ENCODE data around the gene DAPK1. TPM values are rescaled to one million over a fixed set of nuclear protein-coding genes. Genes with fewer than 3 reads are reported as not detected.

DAPK1 gene
- total and polyA plus RNA-seq, 2 donors, result 28.1 to 35.5 TPM

DNA sequence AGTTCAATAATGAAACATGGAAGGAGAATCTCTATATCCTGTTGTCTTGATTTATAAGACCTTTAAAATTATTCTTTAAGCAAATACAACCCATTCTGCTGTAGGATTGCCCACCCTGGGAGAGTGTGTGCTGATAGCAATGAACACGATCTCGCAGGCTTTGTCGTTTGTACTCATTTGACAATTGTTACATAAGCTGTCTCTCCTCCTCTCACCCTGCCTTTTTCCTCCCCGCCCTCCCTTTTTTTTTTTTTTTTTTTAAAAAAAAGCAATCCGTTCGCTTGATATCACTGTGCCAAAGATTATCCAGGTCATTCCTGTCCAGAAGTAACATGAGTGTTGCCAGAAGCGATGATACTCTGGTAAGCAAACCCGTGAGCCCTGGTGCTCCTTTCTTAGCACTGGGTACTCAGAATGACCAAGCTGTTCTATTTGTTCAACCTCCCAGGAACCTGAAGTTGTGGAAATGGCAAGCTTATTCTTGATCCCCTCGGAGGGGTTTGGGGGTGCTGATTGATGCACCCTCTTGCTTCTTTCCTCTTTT is 145.5 kb downstream of the DAPK1 start:
- no peaks in the 10 kb centered on the region for H3K9me3 ChIP-seq (ENCODE audit: control insufficient read depth in 2 of 2, insufficient read depth in 1 of 2, low read length in 1 of 2)
- H3K4me3 ChIP-seq (ENCODE audit: low read length in 2 of 2), result no peak overlapping the region
- WGBS, result 93% methylated on average over 9 of the region's 9 CpGs
- H3K27ac ChIP-seq (ENCODE audit: low read depth in 1 of 2, low read length in 1 of 2), result no peak overlapping the region
- peaks cover 44 to 90% of the 10 kb centered on the region in 2 donors for H3K36me3 ChIP-seq (ENCODE audit: control insufficient read depth in 2 of 2, insufficient read depth in 2 of 2, low read length in 1 of 2)
- peaks cover 2 to 34% of the 10 kb centered on the region in 2 donors for H3K4me1 ChIP-seq (ENCODE audit: control insufficient read depth in 2 of 2, insufficient read depth in 2 of 2, low read length in 2 of 2)
- H3K27me3 ChIP-seq (ENCODE audit: control insufficient read depth in 2 of 2, insufficient read depth in 1 of 2, low read length in 1 of 2), result no peaks in the 10 kb centered on the region
- no peak for DNase-seq (ENCODE audit: low read depth in 6 of 9, low spot score in 9 of 9)

DNA sequence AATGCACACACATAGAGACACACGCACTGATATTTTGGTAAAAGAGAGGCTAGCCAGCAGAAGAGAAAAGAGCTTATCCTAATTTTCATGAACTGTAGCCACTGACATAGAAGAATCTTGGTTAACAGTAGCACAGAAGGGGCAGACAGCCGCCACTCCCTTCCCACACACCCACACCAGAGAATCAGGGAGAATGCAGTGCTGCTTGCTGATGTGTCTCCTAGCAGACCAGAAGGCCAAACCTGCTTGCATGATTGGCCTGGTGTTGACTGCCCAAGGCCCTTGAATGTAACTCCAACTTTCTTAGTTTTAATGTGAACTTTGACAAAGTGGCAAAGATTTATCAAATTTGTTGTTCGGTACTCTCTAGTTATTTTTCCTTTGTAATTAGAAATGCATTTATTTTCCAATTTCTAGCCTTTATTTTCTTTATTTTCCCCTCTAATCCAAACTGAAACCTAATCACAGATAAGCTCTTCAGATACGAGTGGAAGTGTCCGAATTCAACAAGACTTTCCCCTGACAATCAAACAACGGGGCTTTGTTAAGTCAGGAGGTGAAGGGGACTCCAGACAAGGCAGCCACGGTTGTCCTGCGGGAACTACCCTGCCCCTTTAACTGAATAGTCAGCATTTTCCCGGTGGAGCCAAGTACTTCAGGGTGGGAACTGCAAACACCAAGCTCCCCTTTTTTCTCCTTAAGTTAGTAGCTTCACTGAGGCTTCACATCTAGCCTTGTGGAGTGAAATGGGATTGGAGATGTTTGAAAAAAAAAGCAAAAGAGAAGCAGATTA is 146.3 kb downstream of the DAPK1 start:
- WGBS, result 95% methylated on average over 9 of the region's 9 CpGs
- no peak for DNase-seq (ENCODE audit: low read depth in 6 of 9, low spot score in 9 of 9)
- Histone ChIP-seq H3K27ac (ENCODE audit: low read depth in 1 of 2, low read length in 1 of 2) (no peak overlapping the region), H3K27me3 (ENCODE audit: control insufficient read depth in 2 of 2, insufficient read depth in 1 of 2, low read length in 1 of 2) (no peaks in the 10 kb centered on the region), H3K4me1 (ENCODE audit: control insufficient read depth in 2 of 2, insufficient read depth in 2 of 2, low read length in 2 of 2) (peaks cover 2 to 26% of the 10 kb centered on the region in 2 donors), H3K9me3 (ENCODE audit: control insufficient read depth in 2 of 2, insufficient read depth in 1 of 2, low read length in 1 of 2) (no peaks in the 10 kb centered on the region), H3K36me3 (ENCODE audit: control insufficient read depth in 2 of 2, insufficient read depth in 2 of 2, low read length in 1 of 2) (peaks cover 45 to 90% of the 10 kb centered on the region in 2 donors), H3K4me3 (ENCODE audit: low read length in 2 of 2) (no peak overlapping the region)

DNA sequence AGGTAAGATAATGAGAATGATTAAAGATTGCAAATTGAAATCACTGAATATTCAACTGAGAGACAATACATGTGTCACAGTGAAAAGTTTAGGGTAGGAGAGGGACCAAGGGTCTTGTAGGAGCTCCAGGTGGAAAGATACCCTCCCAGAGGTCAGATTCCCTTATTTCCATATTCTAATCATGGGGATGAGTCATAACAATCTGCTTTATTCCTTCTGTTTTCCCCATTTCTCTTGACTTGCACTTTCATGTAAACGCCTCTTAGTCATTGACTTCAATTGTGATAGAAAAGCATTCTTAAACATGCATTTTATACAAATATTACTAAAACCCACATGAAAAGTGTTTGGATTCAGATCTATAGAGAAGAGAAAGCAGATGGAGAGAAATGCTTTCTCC is 147.0 kb downstream of the DAPK1 start:
- 96% methylated on average over 1 of the region's 1 CpG for whole genome bisulfite sequencing
- Histone ChIP-seq H3K4me1 (ENCODE audit: control insufficient read depth in 2 of 2, insufficient read depth in 2 of 2, low read length in 2 of 2) (peaks cover 2 to 25% of the 10 kb centered on the region in 2 donors), H3K27me3 (ENCODE audit: control insufficient read depth in 2 of 2, insufficient read depth in 1 of 2, low read length in 1 of 2) (no peaks in the 10 kb centered on the region), H3K9me3 (ENCODE audit: control insufficient read depth in 2 of 2, insufficient read depth in 1 of 2, low read length in 1 of 2) (no peaks in the 10 kb centered on the region), H3K36me3 (ENCODE audit: control insufficient read depth in 2 of 2, insufficient read depth in 2 of 2, low read length in 1 of 2) (peaks cover 52 to 90% of the 10 kb centered on the region in 2 donors), H3K27ac (ENCODE audit: low read depth in 1 of 2, low read length in 1 of 2) (no peak overlapping the region), H3K4me3 (ENCODE audit: low read length in 2 of 2) (no peak overlapping the region)
- DNase-seq (ENCODE audit: low read depth in 6 of 9, low spot score in 9 of 9), result no peak

DNA sequence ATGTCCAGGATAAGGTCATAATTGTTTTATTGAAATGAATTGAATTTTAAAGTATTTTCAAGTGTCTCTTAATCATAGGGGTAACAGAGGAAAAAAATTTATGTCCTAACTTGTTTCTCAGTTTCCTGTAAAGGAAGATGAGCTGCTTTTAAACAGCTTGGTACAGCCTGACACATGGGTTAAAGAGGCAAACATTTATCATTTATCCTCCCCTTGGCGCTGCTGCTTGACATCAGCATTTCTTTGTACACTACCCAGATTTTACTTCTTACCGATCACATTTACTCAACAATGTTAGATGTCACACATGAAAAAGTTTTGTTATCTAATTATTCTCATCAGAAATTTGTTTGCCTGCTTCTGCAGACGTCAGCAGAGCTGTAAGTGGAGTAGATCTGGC is 148.9 kb downstream of the DAPK1 start:
- H3K4me1 ChIP-seq (ENCODE audit: control insufficient read depth in 2 of 2, insufficient read depth in 2 of 2, low read length in 2 of 2), result peaks cover 2 to 11% of the 10 kb centered on the region in 2 donors
- H3K4me3 ChIP-seq (ENCODE audit: low read length in 2 of 2), result no peak overlapping the region
- H3K36me3 ChIP-seq (ENCODE audit: control insufficient read depth in 2 of 2, insufficient read depth in 2 of 2, low read length in 1 of 2), result peaks cover 51 to 90% of the 10 kb centered on the region in 2 donors
- DNase-seq (ENCODE audit: low read depth in 6 of 9, low spot score in 9 of 9), result no peak
- H3K9me3 ChIP-seq (ENCODE audit: control insufficient read depth in 2 of 2, insufficient read depth in 1 of 2, low read length in 1 of 2), result no peaks in the 10 kb centered on the region
- 94% methylated on average over 3 of the region's 3 CpGs for WGBS
- no peak overlapping the region for H3K27ac ChIP-seq (ENCODE audit: low read depth in 1 of 2, low read length in 1 of 2)
- no peaks in the 10 kb centered on the region for H3K27me3 ChIP-seq (ENCODE audit: control insufficient read depth in 2 of 2, insufficient read depth in 1 of 2, low read length in 1 of 2)

DNA sequence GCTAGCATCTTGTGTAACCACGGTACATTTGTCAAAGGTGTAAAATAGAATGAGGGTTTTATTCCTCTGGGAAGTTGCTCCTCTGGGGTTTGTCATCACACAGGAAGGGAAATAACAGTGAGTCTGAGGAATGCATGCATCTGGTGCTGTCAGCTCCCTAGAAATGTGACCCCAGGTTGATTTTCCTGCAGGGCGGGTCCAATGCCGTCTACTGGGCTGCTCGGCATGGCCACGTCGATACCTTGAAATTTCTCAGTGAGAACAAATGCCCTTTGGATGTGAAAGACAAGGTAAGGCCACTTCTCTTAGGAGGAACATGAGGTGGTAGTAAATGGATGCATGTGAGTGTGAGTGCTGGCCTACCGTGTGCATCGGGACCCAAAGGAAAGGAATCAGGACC is 149.4 kb downstream of the DAPK1 start:
- Histone ChIP-seq H3K27me3 (ENCODE audit: control insufficient read depth in 2 of 2, insufficient read depth in 1 of 2, low read length in 1 of 2) (no peaks in the 10 kb centered on the region), H3K36me3 (ENCODE audit: control insufficient read depth in 2 of 2, insufficient read depth in 2 of 2, low read length in 1 of 2) (peaks cover 53 to 86% of the 10 kb centered on the region in 2 donors), H3K27ac (ENCODE audit: low read depth in 1 of 2, low read length in 1 of 2) (no peak overlapping the region), H3K4me1 (ENCODE audit: control insufficient read depth in 2 of 2, insufficient read depth in 2 of 2, low read length in 2 of 2) (peaks cover 2 to 9% of the 10 kb centered on the region in 2 donors), H3K9me3 (ENCODE audit: control insufficient read depth in 2 of 2, insufficient read depth in 1 of 2, low read length in 1 of 2) (no peaks in the 10 kb centered on the region), H3K4me3 (ENCODE audit: low read length in 2 of 2) (no peak overlapping the region)
- DNase-seq (ENCODE audit: low read depth in 6 of 9, low spot score in 9 of 9), result no peak
- 85% methylated on average over 8 of the region's 8 CpGs for WGBS

DNA sequence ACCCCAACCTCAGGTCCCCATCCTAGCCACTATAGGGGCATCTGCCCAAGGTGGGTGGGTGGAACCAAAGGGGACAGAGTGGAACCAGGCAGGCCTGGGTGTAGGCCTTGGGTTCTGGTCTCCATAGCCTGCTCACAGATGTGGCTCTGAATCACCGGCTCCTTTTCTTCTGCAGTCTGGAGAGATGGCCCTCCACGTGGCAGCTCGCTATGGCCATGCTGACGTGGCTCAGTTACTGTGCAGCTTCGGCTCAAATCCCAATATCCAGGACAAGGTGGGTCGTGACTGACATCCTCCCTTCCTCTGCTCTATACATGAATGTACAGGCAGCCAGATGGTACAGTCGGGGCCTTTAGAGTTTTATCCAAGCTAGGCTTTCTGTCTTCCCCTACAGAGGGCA is 150.9 kb downstream of the DAPK1 start:
- Histone ChIP-seq H3K27ac (ENCODE audit: low read depth in 1 of 2, low read length in 1 of 2) (no peak overlapping the region), H3K9me3 (ENCODE audit: control insufficient read depth in 2 of 2, insufficient read depth in 1 of 2, low read length in 1 of 2) (no peaks in the 10 kb centered on the region), H3K36me3 (ENCODE audit: control insufficient read depth in 2 of 2, insufficient read depth in 2 of 2, low read length in 1 of 2) (peaks cover 49 to 75% of the 10 kb centered on the region in 2 donors), H3K27me3 (ENCODE audit: control insufficient read depth in 2 of 2, insufficient read depth in 1 of 2, low read length in 1 of 2) (no peaks in the 10 kb centered on the region), H3K4me1 (ENCODE audit: control insufficient read depth in 2 of 2, insufficient read depth in 2 of 2, low read length in 2 of 2) (no peaks in the 10 kb centered on the region), H3K4me3 (ENCODE audit: low read length in 2 of 2) (no peak overlapping the region)
- DNase-seq (ENCODE audit: low read depth in 6 of 9, low spot score in 9 of 9), result no peak
- WGBS, result over 99% methylated on average over 7 of the region's 7 CpGs

DNA sequence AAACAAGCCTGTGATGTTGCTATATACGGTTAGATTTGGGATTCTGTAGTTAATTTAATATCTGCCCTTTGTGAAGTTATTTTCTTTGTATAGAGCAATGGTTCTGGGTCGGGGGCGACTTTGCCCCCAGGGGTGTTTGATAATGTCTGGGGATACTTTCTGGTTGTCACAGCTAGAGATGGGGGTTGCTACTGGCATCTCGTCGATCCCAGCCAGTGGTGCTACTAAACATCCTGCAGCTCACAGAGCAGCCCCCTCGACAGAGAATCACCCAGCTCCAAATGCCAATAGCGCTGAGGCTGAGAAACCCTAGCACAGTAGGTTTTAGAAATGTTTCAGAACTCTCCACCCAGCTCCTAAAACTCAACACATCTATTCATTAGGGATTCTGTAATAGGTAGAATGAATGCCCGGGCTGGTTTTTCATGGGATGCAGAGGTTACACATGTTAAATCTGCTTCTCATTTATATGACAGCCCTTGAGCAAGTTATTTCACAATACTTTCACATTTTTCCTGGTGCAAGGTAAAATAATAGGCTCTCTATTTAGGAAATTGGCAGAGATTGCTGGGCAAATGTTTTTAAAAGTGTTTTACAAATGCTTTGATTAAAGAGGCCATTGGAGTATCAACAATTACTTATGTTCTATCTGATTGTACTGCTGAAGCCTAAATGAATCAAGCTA is 153.1 kb downstream of the DAPK1 start:
- WGBS, result 98% methylated on average over 8 of the region's 8 CpGs
- Histone ChIP-seq H3K36me3 (ENCODE audit: control insufficient read depth in 2 of 2, insufficient read depth in 2 of 2, low read length in 1 of 2) (peaks cover 55 to 80% of the 10 kb centered on the region in 2 donors), H3K9me3 (ENCODE audit: control insufficient read depth in 2 of 2, insufficient read depth in 1 of 2, low read length in 1 of 2) (no peaks in the 10 kb centered on the region)

DNA sequence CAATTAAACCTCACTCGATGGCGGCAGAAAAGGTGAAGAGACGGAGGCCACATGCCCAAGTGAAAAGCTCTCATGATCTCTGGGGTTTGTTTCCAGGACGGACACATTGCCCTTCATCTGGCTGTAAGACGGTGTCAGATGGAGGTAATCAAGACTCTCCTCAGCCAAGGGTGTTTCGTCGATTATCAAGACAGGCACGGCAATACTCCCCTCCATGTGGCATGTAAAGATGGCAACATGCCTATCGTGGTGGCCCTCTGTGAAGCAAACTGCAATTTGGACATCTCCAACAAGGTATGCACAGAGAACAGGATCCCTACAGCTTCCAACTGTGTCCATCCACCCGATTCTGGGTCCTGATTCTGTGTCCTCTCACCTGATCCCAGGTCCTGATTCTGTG is 153.8 kb downstream of the DAPK1 start:
- Histone ChIP-seq H3K4me3 (ENCODE audit: low read length in 2 of 2) (no peak overlapping the region), H3K4me1 (ENCODE audit: control insufficient read depth in 2 of 2, insufficient read depth in 2 of 2, low read length in 2 of 2) (no peaks in the 10 kb centered on the region), H3K27me3 (ENCODE audit: control insufficient read depth in 2 of 2, insufficient read depth in 1 of 2, low read length in 1 of 2) (no peaks in the 10 kb centered on the region), H3K36me3 (ENCODE audit: control insufficient read depth in 2 of 2, insufficient read depth in 2 of 2, low read length in 1 of 2) (peaks cover 56 to 78% of the 10 kb centered on the region in 2 donors), H3K9me3 (ENCODE audit: control insufficient read depth in 2 of 2, insufficient read depth in 1 of 2, low read length in 1 of 2) (no peaks in the 10 kb centered on the region), H3K27ac (ENCODE audit: low read depth in 1 of 2, low read length in 1 of 2) (no peak overlapping the region)
- 97% methylated on average over 10 of the region's 10 CpGs for WGBS
- no peak for DNase-seq (ENCODE audit: low read depth in 6 of 9, low spot score in 9 of 9)

More for the DNA sequence above, 153.1 kb downstream of the DAPK1 start:
- H3K27ac ChIP-seq (ENCODE audit: low read depth in 1 of 2, low read length in 1 of 2), result no peak overlapping the region
- no peaks in the 10 kb centered on the region for H3K27me3 ChIP-seq (ENCODE audit: control insufficient read depth in 2 of 2, insufficient read depth in 1 of 2, low read length in 1 of 2)
- H3K4me1 ChIP-seq (ENCODE audit: control insufficient read depth in 2 of 2, insufficient read depth in 2 of 2, low read length in 2 of 2), result no peaks in the 10 kb centered on the region
- no peak overlapping the region for H3K4me3 ChIP-seq (ENCODE audit: low read length in 2 of 2)
- no peak for DNase-seq (ENCODE audit: low read depth in 6 of 9, low spot score in 9 of 9)

DNA sequence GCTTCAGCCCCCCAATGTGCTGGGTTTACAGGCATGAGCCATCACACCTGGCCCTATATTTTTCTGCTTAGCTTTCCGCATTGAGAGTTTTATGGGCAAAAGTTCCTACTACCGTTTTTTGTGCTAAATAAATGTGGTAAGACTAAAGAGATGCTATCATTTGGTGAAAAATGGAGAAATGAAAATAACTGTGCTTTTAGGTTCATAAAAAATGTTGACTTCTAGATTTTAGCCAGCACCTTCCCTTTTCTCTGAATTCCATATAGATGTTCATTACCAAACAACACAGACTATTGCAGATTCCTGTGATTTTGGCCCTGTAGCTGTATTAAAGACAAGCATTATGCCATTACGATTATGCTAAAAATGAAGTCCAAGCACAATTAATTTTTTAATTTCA is 156.3 kb downstream of the DAPK1 start:
- H3K9me3 ChIP-seq (ENCODE audit: control insufficient read depth in 2 of 2, insufficient read depth in 1 of 2, low read length in 1 of 2), result no peaks in the 10 kb centered on the region
- H3K4me1 ChIP-seq (ENCODE audit: control insufficient read depth in 2 of 2, insufficient read depth in 2 of 2, low read length in 2 of 2), result no peaks in the 10 kb centered on the region
- DNase-seq (ENCODE audit: low read depth in 6 of 9, low spot score in 9 of 9), result no peak
- 95% methylated on average over 3 of the region's 3 CpGs for WGBS
- no peak overlapping the region for H3K27ac ChIP-seq (ENCODE audit: low read depth in 1 of 2, low read length in 1 of 2)
- no peak overlapping the region for H3K4me3 ChIP-seq (ENCODE audit: low read length in 2 of 2)
- peaks cover 62 to 76% of the 10 kb centered on the region in 2 donors for H3K36me3 ChIP-seq (ENCODE audit: control insufficient read depth in 2 of 2, insufficient read depth in 2 of 2, low read length in 1 of 2)
- no peaks in the 10 kb centered on the region for H3K27me3 ChIP-seq (ENCODE audit: control insufficient read depth in 2 of 2, insufficient read depth in 1 of 2, low read length in 1 of 2)

All from thymus (tissue), 11 donors.